Epithelial cell of proximal tubule (primary cell): Measurements from ENCODE around the gene RDH5. TPM values are rescaled to one million over a fixed set of nuclear protein-coding genes. Genes with fewer than 3 reads are reported as not detected.
A peak's percentile ranks its signal among the peaks of the same experiment; 100 is the strongest.

Experiments used
- DNase-seq: peaks from one replicate; pipeline ENCODE4 v3.0.0-alpha.2; 2011; ENCODE audit warnings: low read depth
- H3K4me3 ChIP-seq: 2 replicates; pipeline ENCODE4 v1.5.1; 2011; ENCODE audit warnings: low read depth, mild to moderate bottlenecking, low read length
- total RNA-seq: library from RNA; depleted of rRNA; stranded (reverse); fragments of >200 nt; gene quantifications from 2 replicates; pipeline ENCODE4 v1.2.3, GENCODE V29; 2015
- TF ChIP-seq, protein P1 (sequence below): conservative IDR thresholded peaks from 2 replicates; pipeline ENCODE4 v1.5.1; 2012; ENCODE audit warnings: low read depth, mild to moderate bottlenecking, low read length

RDH5 gene
- total RNA-seq, 1 donor from 2014 or later = 2.5 TPM

GRCh38 chr12:55712700-55713415 lies 7.3 kb upstream of the RDH5 start:
- no peak for DNase-seq

DNA sequence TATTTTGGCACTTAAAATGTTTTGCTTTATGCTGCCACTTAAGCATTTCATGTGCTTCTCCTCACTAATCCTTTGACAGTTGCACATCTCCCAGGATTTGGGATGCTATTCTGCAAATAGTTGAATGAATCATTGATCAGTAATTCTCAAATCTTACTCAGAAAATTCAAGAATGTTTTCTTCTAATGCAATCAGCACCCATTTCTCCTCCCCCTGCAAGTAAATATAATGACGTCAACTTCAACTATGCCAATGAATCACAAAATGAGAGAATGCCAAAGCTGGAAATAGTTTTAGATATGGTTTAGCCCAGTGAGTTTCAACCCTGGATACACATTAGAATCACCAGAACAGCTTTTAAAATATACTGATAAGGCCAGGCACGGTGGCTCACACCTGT lies 6.5 kb upstream of the RDH5 start:
- TF ChIP-seq, protein P1, sequence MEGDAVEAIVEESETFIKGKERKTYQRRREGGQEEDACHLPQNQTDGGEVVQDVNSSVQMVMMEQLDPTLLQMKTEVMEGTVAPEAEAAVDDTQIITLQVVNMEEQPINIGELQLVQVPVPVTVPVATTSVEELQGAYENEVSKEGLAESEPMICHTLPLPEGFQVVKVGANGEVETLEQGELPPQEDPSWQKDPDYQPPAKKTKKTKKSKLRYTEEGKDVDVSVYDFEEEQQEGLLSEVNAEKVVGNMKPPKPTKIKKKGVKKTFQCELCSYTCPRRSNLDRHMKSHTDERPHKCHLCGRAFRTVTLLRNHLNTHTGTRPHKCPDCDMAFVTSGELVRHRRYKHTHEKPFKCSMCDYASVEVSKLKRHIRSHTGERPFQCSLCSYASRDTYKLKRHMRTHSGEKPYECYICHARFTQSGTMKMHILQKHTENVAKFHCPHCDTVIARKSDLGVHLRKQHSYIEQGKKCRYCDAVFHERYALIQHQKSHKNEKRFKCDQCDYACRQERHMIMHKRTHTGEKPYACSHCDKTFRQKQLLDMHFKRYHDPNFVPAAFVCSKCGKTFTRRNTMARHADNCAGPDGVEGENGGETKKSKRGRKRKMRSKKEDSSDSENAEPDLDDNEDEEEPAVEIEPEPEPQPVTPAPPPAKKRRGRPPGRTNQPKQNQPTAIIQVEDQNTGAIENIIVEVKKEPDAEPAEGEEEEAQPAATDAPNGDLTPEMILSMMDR = no peak
- DNase-seq = no peak
- no peak overlapping the region for H3K4me3 ChIP-seq

More at GRCh38 chr12:55712700-55713415, 7.3 kb upstream of the RDH5 start:
- TF ChIP-seq, protein P1 = no peak
- no peak overlapping the region for H3K4me3 ChIP-seq

- TF ChIP-seq, protein P1 = no peak
- H3K4me3 ChIP-seq = peak overlapping the region; percentile 76
- DNase-seq = no peak
These were observed 4.9 kb upstream of the RDH5 start for GRCh38 chr12:55715169-55715764.

GRCh38 chr12:55715833-55716581 lies 4.2 kb upstream of the RDH5 start, which contains the start of gene BLOC1S1:
TSS of gene BLOC1S1 (plus strand) at chr12:55716046. CDS start at chr12:55716052, 6 bp downstream.
- DNase-seq = no peak
- H3K4me3 ChIP-seq = peak within 1 kb of the TSS; percentile 76
- TF ChIP-seq, protein P1 = peak; percentile 17

DNA sequence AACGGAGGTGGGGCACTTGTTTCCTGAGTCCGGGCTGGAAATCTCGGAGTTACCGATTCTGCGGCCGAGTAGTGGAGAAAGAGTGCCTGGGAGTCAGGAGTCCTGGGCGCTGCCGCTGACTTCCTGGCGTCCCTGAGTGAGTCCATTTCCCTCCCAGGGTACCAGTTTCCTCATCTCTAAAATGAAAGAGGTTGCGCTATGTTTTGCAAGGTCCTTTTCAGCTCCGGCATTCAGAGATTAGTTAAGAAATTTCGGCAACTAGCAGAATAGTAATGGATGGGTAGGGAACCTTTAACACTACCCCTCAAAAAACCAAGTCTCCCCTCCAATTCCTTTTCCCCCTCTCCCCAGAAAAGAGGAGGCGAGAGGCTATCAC lies 3.6 kb upstream of the RDH5 start:
- peak overlapping the region; percentile 76 for H3K4me3 ChIP-seq
- TF ChIP-seq, protein P1 = no peak
- DNase-seq = no peak

DNA sequence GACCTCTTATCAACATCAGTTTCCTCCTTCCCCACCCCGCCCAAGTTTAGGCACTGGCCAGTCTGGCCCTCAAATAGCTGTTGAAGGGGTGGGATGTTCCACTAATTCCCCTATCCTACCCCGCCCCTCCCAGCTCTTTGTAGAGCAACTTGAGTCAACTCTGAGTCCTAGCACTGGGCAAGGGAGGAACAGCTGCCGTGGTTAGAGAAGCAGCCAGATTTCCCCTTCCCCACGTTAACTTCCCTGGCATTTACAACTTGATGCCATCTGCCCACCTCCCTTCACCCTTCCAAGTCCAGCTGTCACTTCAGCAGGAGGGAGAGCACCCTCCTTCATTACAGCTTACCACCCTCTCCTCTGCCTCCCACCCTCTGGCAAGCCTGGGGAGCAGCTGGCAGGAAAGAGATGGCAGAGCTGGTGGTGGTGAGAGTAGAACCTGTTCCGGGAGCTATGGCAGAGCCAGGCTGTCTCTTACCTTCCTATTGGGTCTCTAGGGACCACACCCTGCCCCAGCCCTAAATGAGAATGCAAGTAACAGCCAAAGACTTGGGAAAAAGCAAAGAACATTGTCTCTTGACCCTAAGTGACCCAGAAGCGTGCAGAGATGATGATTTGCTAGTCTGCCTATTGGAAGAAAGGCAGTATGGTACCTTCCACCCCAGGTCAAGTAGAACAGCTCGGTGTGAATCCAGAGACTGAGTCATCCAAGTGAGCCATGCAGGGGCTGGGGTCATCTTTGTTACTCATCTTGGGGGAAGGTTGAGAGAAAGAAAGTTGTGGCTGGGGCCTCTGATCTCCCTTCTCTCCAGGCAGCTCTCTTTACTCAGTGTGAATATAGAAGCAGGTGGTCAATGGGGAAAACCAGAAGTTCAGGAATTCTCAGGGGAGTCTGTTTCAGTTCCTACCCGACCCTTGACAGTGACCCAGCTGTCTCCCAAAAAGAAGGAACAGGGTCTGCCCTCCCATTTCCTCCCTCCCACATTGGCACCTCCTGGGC lies 2.9 kb upstream of the RDH5 start:
- DNase-seq = no peak
- H3K4me3 ChIP-seq = peak overlapping the region; percentile 76
- TF ChIP-seq, protein P1 = no peak
